Frontal cortex (tissue), 4 donors: ENCODE measurements around the gene RNF144A. TPM values are rescaled to one million over a fixed set of nuclear protein-coding genes. Genes with fewer than 3 reads are reported as not detected.
"Not testable (repeated sequence)": the region's sequence is repeated elsewhere in the genome, so short reads cannot be mapped to it uniquely, and the experiment has no call there.

Experiments used
- DNase-seq, 2 donors: peaks; one replicate each; pipeline ENCODE4 v3.0.0; 2012; ENCODE audit warnings: low spot score in 2 of 2
- FAIRE-seq: peaks from 2 replicates; lab custom pipeline; 2012; peaks lifted over from hg19 to GRCh38; lab: Jason Lieb, UNC
- total RNA-seq: library from RNA; depleted of rRNA; stranded (reverse); fragments of >200 nt; gene quantifications from one replicate; pipeline ENCODE4 v1.2.3, GENCODE V29; 2014
- donor health status: control.
- donor health status: control.
- donor health status: control.

RNF144A gene
- total RNA-seq, 1 donor from 2014 or later, result 33.8 TPM

GRCh38 chr2:6926071-6926732 is 9.0 kb downstream of the RNF144A start:
- DNase-seq (no peak), FAIRE-seq (no peak)

- FAIRE-seq (no peak), DNase-seq (no peak)
These were observed 10.0 kb downstream of the RNF144A start for GRCh38 chr2:6927186-6927585.

- DNase-seq (no peak), FAIRE-seq (no peak)
These were observed 10.5 kb downstream of the RNF144A start for GRCh38 chr2:6927753-6928152.

- DNase-seq (no peak), FAIRE-seq (no peak)
These were observed 11.2 kb downstream of the RNF144A start for GRCh38 chr2:6928452-6928851.

GRCh38 chr2:6929196-6929819 is 12.1 kb downstream of the RNF144A start:
- no peak for DNase-seq

GRCh38 chr2:6930923-6931647 is 13.9 kb downstream of the RNF144A start:
- FAIRE-seq (no peak), DNase-seq (no peak)

More at GRCh38 chr2:6929196-6929819, 12.1 kb downstream of the RNF144A start:
- no peak for FAIRE-seq

- FAIRE-seq (no peak), DNase-seq (no peak)
These were observed 14.5 kb downstream of the RNF144A start for GRCh38 chr2:6931753-6932152.

- DNase-seq (no peak), FAIRE-seq (no peak)
These were observed 15.0 kb downstream of the RNF144A start for GRCh38 chr2:6932206-6932605.

- FAIRE-seq (no peak), DNase-seq (no peak)
These were observed 15.6 kb downstream of the RNF144A start for GRCh38 chr2:6932828-6933227.

- DNase-seq, result no peak
- no peak for FAIRE-seq
These were observed 16.7 kb downstream of the RNF144A start for GRCh38 chr2:6933911-6934310.

GRCh38 chr2:6934345-6934744 is 17.1 kb downstream of the RNF144A start:
- DNase-seq (no peak), FAIRE-seq (peak; percentile 55)

GRCh38 chr2:6934758-6935651 is 17.8 kb downstream of the RNF144A start:
- DNase-seq (no peak), FAIRE-seq (no peak)

GRCh38 chr2:6935652-6936020 is 18.4 kb downstream of the RNF144A start:
- FAIRE-seq, DNase-seq: not testable (repeated sequence)

GRCh38 chr2:6937157-6937556 is 19.9 kb downstream of the RNF144A start:
- DNase-seq (no peak), FAIRE-seq (no peak)

GRCh38 chr2:6937582-6937981 is 20.4 kb downstream of the RNF144A start:
- DNase-seq, result no peak
- FAIRE-seq, result no peak

GRCh38 chr2:6939071-6939470 is 21.9 kb downstream of the RNF144A start:
- FAIRE-seq (no peak), DNase-seq (no peak)

GRCh38 chr2:6940820-6941219 is 23.6 kb downstream of the RNF144A start:
- DNase-seq, result no peak
- FAIRE-seq, result no peak

- FAIRE-seq, result no peak
- DNase-seq, result no peak
These were observed 24.3 kb downstream of the RNF144A start for GRCh38 chr2:6941299-6942046.

- DNase-seq (no peak), FAIRE-seq (no peak)
These were observed 25.6 kb downstream of the RNF144A start for GRCh38 chr2:6942848-6943247.
